Measurements from ENCODE around the gene CELF5.

GRCh38 chr19:3252650-3253049 lies 28.2 kb downstream of the CELF5 start:
- TF ChIP-seq CTCF (IDR thresholded peaks at IDR 0.05): no peak
- no peak for TF ChIP-seq POLR2A (IDR thresholded peaks at IDR 0.05)
- no peak for TF ChIP-seq EP300 (IDR thresholded peaks at IDR 0.05)

Measured in ovary (tissue), 3 donors.